Measurements from ENCODE around the gene TEX101.

DNA sequence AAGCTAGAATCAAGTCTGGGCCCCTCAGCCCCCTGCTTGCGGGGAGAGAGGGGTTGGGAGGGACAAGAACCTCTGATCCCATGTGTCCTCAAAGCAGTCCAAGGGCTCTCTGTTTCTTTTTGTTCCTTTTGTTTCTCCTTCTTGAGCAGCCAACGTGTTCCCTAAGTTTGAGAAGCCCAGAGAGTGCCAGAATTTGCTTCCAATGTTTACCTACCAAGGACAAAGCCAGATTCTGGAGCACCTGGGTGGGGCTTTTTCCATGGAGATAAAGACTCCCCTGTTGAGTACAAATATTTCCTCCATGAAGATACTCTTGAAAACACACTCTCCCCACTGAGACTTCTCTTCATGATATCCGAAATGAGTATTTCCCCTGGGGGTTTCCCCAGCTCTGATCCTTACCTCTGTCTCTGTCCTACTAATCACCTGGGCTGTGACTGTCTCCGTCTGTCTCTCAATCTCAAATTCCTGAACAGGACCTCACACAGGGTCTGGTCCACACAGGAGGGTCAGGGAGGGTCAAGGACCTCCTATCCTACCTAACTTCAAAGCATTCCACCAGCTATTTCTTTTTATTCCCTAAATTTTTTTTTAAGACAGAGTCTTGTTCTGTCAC, 33.8 kb upstream of the TEX101 start:
- TF ChIP-seq CTCF (conservative IDR thresholded peaks at IDR 0.05 in 1 of 2, IDR thresholded peaks at IDR 0.05 in 1 of 2; ENCODE audit: low read depth in 1 of 2, low read length in 2 of 2) (no peak), EZH2 (IDR thresholded peaks at IDR 0.05; ENCODE audit: low read length, missing control alignments) (no peak)
